Measurements from ENCODE around the gene BIK.

GRCh38 chr22:43085658-43086606 is 24.6 kb upstream of the BIK start:
- TF ChIP-seq CTCF (conservative IDR thresholded peaks at IDR 0.05; ENCODE audit: low read depth in 2 of 2) (no peak), EZH2 (IDR thresholded peaks at IDR 0.05; ENCODE audit: low read depth, unreplicated experiment) (no peak), ZNF114 (CRISPR knock-in tag; IDR thresholded peaks at IDR 0.05) (no peak), JUNB (IDR thresholded peaks at IDR 0.05; ENCODE audit: unreplicated experiment) (no peak), REST (IDR thresholded peaks at IDR 0.05; ENCODE audit: unreplicated experiment) (no peak), EZH2phosphoT487 (IDR thresholded peaks at IDR 0.05; ENCODE audit: unreplicated experiment) (no peak), CREB1 (CRISPR knock-in tag; IDR thresholded peaks at IDR 0.05; ENCODE audit: low read depth) (no peak), POLR2AphosphoS5 (IDR thresholded peaks at IDR 0.05; ENCODE audit: low read depth) (no peak), ETS1 (IDR thresholded peaks at IDR 0.05) (no peak), STAT1 (IDR thresholded peaks at IDR 0.05; ENCODE audit: unreplicated experiment) (no peak), ZNF462 (CRISPR knock-in tag; IDR thresholded peaks at IDR 0.05) (no peak)
